GM12878 (cell line): ENCODE results near the gene NOTCH1. TPM values are rescaled to one million over a fixed set of nuclear protein-coding genes. Genes with fewer than 3 reads are reported as not detected.

Source experiments
- ATAC-seq: fragments of 200-7000 bp; cut with Tn5 transposase; 3 replicates; pipeline ENCODE4 v1.9.1; 2020; ENCODE audit warnings: mild to moderate bottlenecking, moderate library complexity
- BruUV-seq: library from RNA; stranded (reverse); fragments of 400-500 nt; replicated peaks from 2 replicates; lab custom pipeline; 2021; lab: Mats Ljungman, UMichigan
- CTCF ChIA-PET: fragments of 300-600 bp; sonication (Branson Sonifier 250); formaldehyde crosslinking; extraction: SDS; loops from one replicate; lab custom pipeline; 2021; ENCODE audit warnings: inconsistent platforms; lab: Yijun Ruan, JAX
- POLR2A ChIA-PET: fragments of 350-600 bp; formaldehyde crosslinking; extraction: SDS; loops from one replicate; lab custom pipeline; 2021; ENCODE audit warnings: inconsistent platforms; lab: Charles Lee
- RAD21 ChIA-PET: fragments of 300-600 bp; sonication (Branson Sonifier 250); formaldehyde crosslinking; loops from one replicate; lab custom pipeline; 2023; ENCODE audit warnings: antibody characterized with exemption; ENCODE audit not compliant: unreplicated experiment; lab: Charles Lee
- SMC1A ChIA-PET: fragments of 300-600 bp; sonication (Branson Sonifier 250); formaldehyde crosslinking; loops from one replicate; lab custom pipeline; 2023; ENCODE audit not compliant: unreplicated experiment, uncharacterized antibody; lab: Charles Lee
- DNase-seq: peaks from one replicate; pipeline ENCODE4 v3.0.0-alpha.2; 2011; ENCODE audit warnings: low read depth, low spot score
- FAIRE-seq: peaks from 3 replicates; lab custom pipeline; 2011; peaks lifted over from hg19 to GRCh38; lab: Jason Lieb, UNC
- H2AFZ ChIP-seq: 2 replicates; pipeline ENCODE4 v1.6.0; 2011; ENCODE audit warnings: low read depth, low read length, control low read depth; ENCODE audit not compliant: control insufficient read depth
- H3K27ac ChIP-seq: 2 replicates; pipeline ENCODE4 v1.5.1; 2011; ENCODE audit warnings: control low read depth; ENCODE audit not compliant: control insufficient read depth, insufficient read depth
- H3K27me3 ChIP-seq, 2 experiments: replicated peaks in 1 of 2; 2 replicates each; pipeline versions ENCODE4 v1.6.0 to v1.6.1; 2011; ENCODE audit warnings: low read length in 1 of 2; ENCODE audit not compliant: control insufficient read depth in 2 of 2, insufficient read depth in 2 of 2
- H3K36me3 ChIP-seq, 2 experiments: 2 replicates each; pipeline ENCODE4 v1.5.1; 2011; ENCODE audit warnings: low read length in 1 of 2; ENCODE audit not compliant: control insufficient read depth in 2 of 2, insufficient read depth in 2 of 2
- H3K4me1 ChIP-seq: 2 replicates; pipeline ENCODE4 v1.6.1; 2011; ENCODE audit warnings: mild to moderate bottlenecking, low read length, moderate library complexity, mixed read lengths; ENCODE audit not compliant: control insufficient read depth, insufficient read depth
- H3K4me2 ChIP-seq: 2 replicates; pipeline ENCODE4 v1.6.0; 2011; ENCODE audit warnings: control low read depth; ENCODE audit not compliant: control insufficient read depth, insufficient read depth
- H3K4me3 ChIP-seq: fragments of 200-600 bp; sonication (generic); 2 replicates; pipeline ENCODE4 v1.5.1; 2016
- H3K79me2 ChIP-seq: 2 replicates; pipeline ENCODE4 v1.6.0; 2011; ENCODE audit warnings: low read length; ENCODE audit not compliant: control insufficient read depth, insufficient read depth
- H3K9ac ChIP-seq: 2 replicates; pipeline ENCODE4 v1.8.0; 2011; ENCODE audit warnings: low read length, control low read depth, mixed read lengths; ENCODE audit not compliant: control insufficient read depth, insufficient read depth
- H3K9me3 ChIP-seq: replicated peaks from 3 replicates; pipeline ENCODE4 v1.5.1; 2011; ENCODE audit warnings: mild to moderate bottlenecking, low read length; ENCODE audit not compliant: control insufficient read depth, insufficient read depth
- H4K20me1 ChIP-seq: 2 replicates; pipeline ENCODE4 v1.6.0; 2011; ENCODE audit not compliant: control insufficient read depth, insufficient read depth
- CHD1 ChIP-seq: IDR thresholded peaks from 2 replicates; pipeline ENCODE4 v1.6.1; 2012; ENCODE audit warnings: low read depth, low read length, improper control_type of control experiment
- EED ChIP-seq: sonication (generic); IDR thresholded peaks from 2 replicates; pipeline ENCODE4 v1.6.1; 2016; ENCODE audit warnings: antibody characterized with exemption, low read depth
- ESRRA ChIP-seq: IDR thresholded peaks from 2 replicates; pipeline ENCODE4 v1.6.1; 2012; ENCODE audit warnings: mild to moderate bottlenecking, low read length, improper control_type of control experiment
- EZH2 ChIP-seq: IDR thresholded peaks from 2 replicates; pipeline ENCODE4 v1.6.1; 2012; ENCODE audit warnings: low read depth, mild to moderate bottlenecking, control low read depth, inconsistent platforms, low read length, borderline replicate concordance; ENCODE audit not compliant: control insufficient read depth
- KDM1A ChIP-seq: fragments of 200-600 bp; sonication (generic); IDR thresholded peaks from 2 replicates; pipeline ENCODE4 v1.6.1; 2016; ENCODE audit warnings: borderline replicate concordance
- LARP7 ChIP-seq: fragments of 450-650 bp; IDR thresholded peaks from 2 replicates; pipeline ENCODE4 v1.6.1; 2017; ENCODE audit warnings: mild to moderate bottlenecking
- PAX5 ChIP-seq: IDR thresholded peaks from 2 replicates; pipeline ENCODE4 v1.6.1; 2011; ENCODE audit warnings: low read depth, low read length, borderline replicate concordance
- POU2F2 ChIP-seq: IDR thresholded peaks from 3 replicates; pipeline ENCODE4 v1.6.1; 2011; ENCODE audit warnings: low read depth, mild to moderate bottlenecking, low read length, borderline replicate concordance
- SREBF1 ChIP-seq: IDR thresholded peaks from 2 replicates; pipeline ENCODE4 v1.6.1; 2012; ENCODE audit warnings: mild to moderate bottlenecking, low read length
- WGBS: methylation state at CpG from one replicate; pipeline ENCODE4 v1.1.6; 2016; ENCODE audit warnings: low lambda C conversion rate; ENCODE audit not compliant: insufficient replicate concordance, insufficient coverage; ENCODE audit errors: missing lambda C conversion rate; 5-methylcytosine and 5-hydroxymethylcytosine counted together
- in situ Hi-C: fragments of 300-500 bp; cut with MboI; formaldehyde crosslinking; loops from 9 replicates; pipeline ENCODE4 v1.14.3; 2018; ENCODE audit warnings: mixed read lengths
- intact Hi-C: fragments of 100-400 bp; cut with micrococcal nuclease; formaldehyde crosslinking; loops from one replicate; pipeline ENCODE4 v1.14.2; 2022; ENCODE audit not compliant: unreplicated experiment
- polyA plus RNA-seq, 11 experiments: library from polyadenylated mRNA; depleted of rRNA in 4 of 11; unstranded in 6 of 11; stranded (reverse) in 5 of 11; fragments of >200 nt; fragmentation: Nextera tagmentation in 4 of 11; fragmentation: Illumina TruSeq in 1 of 11; extraction: Ambion mirVana in 4 of 11; extraction: Trizol in 1 of 11; gene quantifications; 1 replicate in 1 of 11; 2 replicates in 10 of 11; pipeline versions ENCODE4 v1.2.1 to v1.2.3, GENCODE V29; 2011 to 2016; ENCODE audit warnings: inconsistent platforms in 2 of 11, missing spikeins in 2 of 11, low read depth in 1 of 11
- total RNA-seq, 4 experiments: library from RNA; depleted of rRNA in 3 of 4; stranded (reverse); fragments of >200 nt in 3 of 4; fragmentation: Illumina TruSeq in 1 of 4; extraction: Trizol in 1 of 4; gene quantifications; 2 replicates each; pipeline versions ENCODE4 v1.2.1 to v1.2.3, GENCODE V29; 2013 to 2021
- TF ChIP-seq, protein P1 (sequence below): fragments of 450-650 bp; IDR thresholded peaks from 2 replicates; pipeline ENCODE4 v1.6.1; 2018; ENCODE audit warnings: mild to moderate bottlenecking, low read depth, moderate library complexity; ENCODE audit not compliant: partially characterized antibody
- TF ChIP-seq, protein P2 (sequence below): fragments of 450-650 bp; IDR thresholded peaks from 2 replicates; pipeline ENCODE4 v1.6.1; 2017; ENCODE audit warnings: mild to moderate bottlenecking, low read depth, inconsistent platforms; ENCODE audit not compliant: poor library complexity, severe bottlenecking
- TF ChIP-seq, protein P3 (sequence below): fragments of 450-650 bp; IDR thresholded peaks from 2 replicates; pipeline ENCODE4 v1.6.1; 2016; ENCODE audit warnings: mild to moderate bottlenecking
- TF ChIP-seq, protein P4 (sequence below): fragments of 450-650 bp; formaldehyde crosslinking; IDR thresholded peaks from 2 replicates; pipeline ENCODE4 v1.4.0; 2022; ENCODE audit warnings: mild to moderate bottlenecking, moderate library complexity

Gene NOTCH1
- total and polyA plus RNA-seq, 10 of the 15 experiments (the other 5 are each of a cell fraction or from before 2014, with no cell fraction given) = 0.02 to 40.0 (median 3.7) TPM

DNA sequence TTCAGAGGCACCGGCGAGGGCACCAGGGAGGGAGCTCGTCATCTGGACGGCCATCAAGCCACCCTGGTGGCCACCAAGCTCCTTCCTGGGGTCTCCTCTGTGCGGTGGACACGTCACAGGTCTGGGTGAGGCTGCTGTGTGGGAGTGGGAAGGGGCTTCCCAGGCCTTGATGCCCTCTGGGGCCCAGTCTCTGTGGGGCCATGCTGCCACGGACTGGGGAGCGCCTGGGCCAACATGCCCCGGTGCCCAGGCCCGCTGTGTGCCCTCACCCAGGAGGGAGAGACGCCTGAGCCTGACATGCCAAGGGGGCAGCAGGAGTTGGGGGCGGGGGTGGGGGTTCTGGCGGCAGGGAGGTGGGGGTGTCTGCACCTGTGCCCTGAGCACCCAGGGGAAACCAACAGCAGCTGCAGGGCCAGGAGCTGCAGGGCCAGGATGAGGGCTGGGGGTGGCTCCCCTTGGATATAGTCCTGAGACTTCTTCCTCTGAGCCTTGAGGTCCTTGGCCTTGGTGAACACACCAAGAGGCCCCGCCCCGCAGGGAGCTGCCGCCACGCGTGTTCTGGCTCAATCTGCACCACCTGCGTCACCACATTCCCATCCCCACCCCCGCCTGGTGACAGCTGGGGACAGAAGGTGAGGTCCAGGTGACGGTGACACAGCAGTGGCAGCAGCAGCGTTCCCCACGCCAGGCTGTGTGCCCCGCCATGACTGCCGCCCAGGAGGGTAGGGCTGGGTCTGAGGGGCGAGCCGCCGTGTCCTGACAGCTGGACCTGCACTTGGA is 47.7 kb downstream of the NOTCH1 start:
- BruUV-seq = no TSS peak
- Histone ChIP-seq H4K20me1 (no peaks in the 10 kb centered on the region), H3K4me3 (no peak overlapping the region), H3K79me2 (no peaks in the 10 kb centered on the region), H3K27ac (no peak overlapping the region), H3K4me2 (no peak overlapping the region), H2AFZ (no peak overlapping the region), H3K9ac (no peak overlapping the region), H3K27me3 (no peaks in the 10 kb centered on the region), H3K4me1 (no peaks in the 10 kb centered on the region), H3K36me3 (peaks cover 0 to 31% of the 10 kb centered on the region in 2 experiments; a peak in 2 of 4 replicates), H3K9me3 (no peaks in the 10 kb centered on the region)
- RAD21 ChIA-PET = no interaction called here
- ATAC-seq (no peak), DNase-seq (no peak), FAIRE-seq (no peak)
- in situ Hi-C loops (no loop called here), intact Hi-C loops (no loop called here)
- CTCF ChIA-PET = no interaction called here
- WGBS = 88% methylated on average over 23 of the region's 28 CpGs
- POLR2A ChIA-PET = no interaction called here
- SMC1A ChIA-PET = no interaction called here
- no peak for TF ChIP-seq EZH2
- TF ChIP-seq CHD1 = no peak
- TF ChIP-seq, protein P1, sequence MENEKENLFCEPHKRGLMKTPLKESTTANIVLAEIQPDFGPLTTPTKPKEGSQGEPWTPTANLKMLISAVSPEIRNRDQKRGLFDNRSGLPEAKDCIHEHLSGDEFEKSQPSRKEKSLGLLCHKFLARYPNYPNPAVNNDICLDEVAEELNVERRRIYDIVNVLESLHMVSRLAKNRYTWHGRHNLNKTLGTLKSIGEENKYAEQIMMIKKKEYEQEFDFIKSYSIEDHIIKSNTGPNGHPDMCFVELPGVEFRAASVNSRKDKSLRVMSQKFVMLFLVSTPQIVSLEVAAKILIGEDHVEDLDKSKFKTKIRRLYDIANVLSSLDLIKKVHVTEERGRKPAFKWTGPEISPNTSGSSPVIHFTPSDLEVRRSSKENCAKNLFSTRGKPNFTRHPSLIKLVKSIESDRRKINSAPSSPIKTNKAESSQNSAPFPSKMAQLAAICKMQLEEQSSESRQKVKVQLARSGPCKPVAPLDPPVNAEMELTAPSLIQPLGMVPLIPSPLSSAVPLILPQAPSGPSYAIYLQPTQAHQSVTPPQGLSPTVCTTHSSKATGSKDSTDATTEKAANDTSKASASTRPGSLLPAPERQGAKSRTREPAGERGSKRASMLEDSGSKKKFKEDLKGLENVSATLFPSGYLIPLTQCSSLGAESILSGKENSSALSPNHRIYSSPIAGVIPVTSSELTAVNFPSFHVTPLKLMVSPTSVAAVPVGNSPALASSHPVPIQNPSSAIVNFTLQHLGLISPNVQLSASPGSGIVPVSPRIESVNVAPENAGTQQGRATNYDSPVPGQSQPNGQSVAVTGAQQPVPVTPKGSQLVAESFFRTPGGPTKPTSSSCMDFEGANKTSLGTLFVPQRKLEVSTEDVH = no peak
- no peak for TF ChIP-seq LARP7
- no peak for TF ChIP-seq EED
- TF ChIP-seq, protein P2, sequence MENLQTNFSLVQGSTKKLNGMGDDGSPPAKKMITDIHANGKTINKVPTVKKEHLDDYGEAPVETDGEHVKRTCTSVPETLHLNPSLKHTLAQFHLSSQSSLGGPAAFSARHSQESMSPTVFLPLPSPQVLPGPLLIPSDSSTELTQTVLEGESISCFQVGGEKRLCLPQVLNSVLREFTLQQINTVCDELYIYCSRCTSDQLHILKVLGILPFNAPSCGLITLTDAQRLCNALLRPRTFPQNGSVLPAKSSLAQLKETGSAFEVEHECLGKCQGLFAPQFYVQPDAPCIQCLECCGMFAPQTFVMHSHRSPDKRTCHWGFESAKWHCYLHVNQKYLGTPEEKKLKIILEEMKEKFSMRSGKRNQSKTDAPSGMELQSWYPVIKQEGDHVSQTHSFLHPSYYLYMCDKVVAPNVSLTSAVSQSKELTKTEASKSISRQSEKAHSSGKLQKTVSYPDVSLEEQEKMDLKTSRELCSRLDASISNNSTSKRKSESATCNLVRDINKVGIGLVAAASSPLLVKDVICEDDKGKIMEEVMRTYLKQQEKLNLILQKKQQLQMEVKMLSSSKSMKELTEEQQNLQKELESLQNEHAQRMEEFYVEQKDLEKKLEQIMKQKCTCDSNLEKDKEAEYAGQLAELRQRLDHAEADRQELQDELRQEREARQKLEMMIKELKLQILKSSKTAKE = no peak
- TF ChIP-seq, protein P3, sequence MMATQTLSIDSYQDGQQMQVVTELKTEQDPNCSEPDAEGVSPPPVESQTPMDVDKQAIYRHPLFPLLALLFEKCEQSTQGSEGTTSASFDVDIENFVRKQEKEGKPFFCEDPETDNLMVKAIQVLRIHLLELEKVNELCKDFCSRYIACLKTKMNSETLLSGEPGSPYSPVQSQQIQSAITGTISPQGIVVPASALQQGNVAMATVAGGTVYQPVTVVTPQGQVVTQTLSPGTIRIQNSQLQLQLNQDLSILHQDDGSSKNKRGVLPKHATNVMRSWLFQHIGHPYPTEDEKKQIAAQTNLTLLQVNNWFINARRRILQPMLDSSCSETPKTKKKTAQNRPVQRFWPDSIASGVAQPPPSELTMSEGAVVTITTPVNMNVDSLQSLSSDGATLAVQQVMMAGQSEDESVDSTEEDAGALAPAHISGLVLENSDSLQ = no peak
- no peak for TF ChIP-seq PAX5
- TF ChIP-seq, protein P4, sequence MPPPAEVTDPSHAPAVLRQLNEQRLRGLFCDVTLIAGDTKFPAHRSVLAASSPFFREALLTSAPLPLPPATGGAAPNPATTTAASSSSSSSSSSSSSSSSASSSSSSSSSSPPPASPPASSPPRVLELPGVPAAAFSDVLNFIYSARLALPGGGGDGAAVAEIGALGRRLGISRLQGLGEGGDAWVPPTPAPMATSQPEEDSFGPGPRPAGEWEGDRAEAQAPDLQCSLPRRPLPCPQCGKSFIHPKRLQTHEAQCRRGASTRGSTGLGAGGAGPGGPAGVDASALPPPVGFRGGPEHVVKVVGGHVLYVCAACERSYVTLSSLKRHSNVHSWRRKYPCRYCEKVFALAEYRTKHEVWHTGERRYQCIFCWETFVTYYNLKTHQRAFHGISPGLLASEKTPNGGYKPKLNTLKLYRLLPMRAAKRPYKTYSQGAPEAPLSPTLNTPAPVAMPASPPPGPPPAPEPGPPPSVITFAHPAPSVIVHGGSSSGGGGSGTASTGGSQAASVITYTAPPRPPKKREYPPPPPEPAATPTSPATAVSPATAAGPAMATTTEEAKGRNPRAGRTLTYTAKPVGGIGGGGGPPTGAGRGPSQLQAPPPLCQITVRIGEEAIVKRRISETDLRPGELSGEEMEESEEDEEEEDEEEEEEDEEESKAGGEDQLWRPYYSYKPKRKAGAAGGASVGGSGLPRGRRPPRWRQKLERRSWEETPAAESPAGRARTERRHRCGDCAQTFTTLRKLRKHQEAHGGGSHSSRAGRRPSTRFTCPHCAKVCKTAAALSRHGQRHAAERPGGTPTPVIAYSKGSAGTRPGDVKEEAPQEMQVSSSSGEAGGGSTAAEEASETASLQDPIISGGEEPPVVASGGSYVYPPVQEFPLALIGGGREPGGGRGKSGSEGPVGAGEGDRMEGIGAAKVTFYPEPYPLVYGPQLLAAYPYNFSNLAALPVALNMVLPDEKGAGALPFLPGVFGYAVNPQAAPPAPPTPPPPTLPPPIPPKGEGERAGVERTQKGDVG (CRISPR knock-in tag) = no peak
- no peak for TF ChIP-seq KDM1A
- no peak for TF ChIP-seq ESRRA
- no peak for TF ChIP-seq SREBF1
- no peak for TF ChIP-seq POU2F2
